Stimulated activated CD8-positive, alpha-beta memory T cell treated with anti-CD3 and anti-CD28 coated beads, Interleukin-12 subunit alpha, Interleukin-12 subunit beta, amount 100 ng/mL, for 1 hour (primary cell): Measurements from ENCODE around the gene MLXIP.

Experiments used
- DNase-seq: peaks from one replicate; pipeline ENCODE4 v3.0.0-alpha.2; 2020; ENCODE audit warnings: low read depth

MLXIP gene

GRCh38 chr12:122079033-122079531 is 526 bp downstream of the MLXIP start:
- DNase-seq = no peak

DNA sequence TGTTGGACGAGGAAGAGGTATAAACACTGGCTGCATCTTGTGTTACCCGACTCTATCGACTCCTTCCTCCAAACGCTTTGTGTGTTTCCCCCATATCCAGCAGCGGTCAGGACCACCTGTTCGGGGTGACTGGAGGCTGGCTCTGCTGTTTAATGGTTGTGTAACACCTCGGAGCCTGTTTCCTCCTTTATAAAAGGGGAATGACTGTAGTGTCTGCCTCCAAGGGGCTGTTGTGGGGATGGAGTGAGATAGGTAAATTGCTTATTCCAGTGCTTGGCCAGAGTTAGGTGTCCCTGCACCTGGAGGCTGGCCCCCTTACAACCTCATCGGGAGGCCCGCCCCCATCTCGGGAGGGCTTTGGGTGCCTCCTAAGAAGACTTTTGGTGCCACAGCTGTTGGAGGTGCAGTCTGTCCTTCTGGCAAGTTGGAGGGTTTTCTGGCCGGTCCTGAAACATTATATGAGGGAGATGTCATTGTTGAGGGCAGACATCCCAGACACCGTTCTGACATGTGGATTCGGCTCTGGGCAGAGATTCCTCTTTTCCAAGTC is 1.1 kb downstream of the MLXIP start:
- DNase-seq = no peak

GRCh38 chr12:122080149-122081082 is 1.9 kb downstream of the MLXIP start:
- DNase-seq = no peak

- DNase-seq = no peak
Measured at GRCh38 chr12:122081083-122081696, 2.6 kb downstream of the MLXIP start.

DNA sequence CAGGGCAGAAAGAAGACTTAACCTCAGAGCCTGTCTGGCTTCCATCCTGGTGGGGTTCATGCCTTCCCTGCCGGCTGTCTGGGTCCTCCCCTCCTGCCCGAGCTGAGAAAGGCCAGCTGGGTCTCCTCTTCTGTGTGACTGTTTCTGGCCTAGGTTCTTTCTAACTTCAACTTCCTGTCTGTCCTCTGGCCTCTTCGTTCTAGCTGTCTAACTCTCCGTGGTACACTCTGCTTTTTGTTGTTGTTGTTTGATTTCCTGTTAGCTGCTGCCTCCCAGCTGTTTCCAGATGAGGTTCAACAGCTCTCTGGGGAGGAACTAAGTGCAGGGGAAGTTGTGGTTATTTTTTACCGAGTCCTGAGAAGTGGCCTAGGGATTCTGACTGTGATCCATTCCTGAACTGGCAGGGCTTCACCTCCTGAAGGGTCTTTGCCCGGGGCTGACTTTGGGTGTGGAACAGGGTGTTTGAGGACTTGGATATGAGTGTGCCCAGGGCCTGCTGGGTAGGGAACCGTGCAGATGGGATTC is 3.2 kb downstream of the MLXIP start:
- DNase-seq = no peak

DNA sequence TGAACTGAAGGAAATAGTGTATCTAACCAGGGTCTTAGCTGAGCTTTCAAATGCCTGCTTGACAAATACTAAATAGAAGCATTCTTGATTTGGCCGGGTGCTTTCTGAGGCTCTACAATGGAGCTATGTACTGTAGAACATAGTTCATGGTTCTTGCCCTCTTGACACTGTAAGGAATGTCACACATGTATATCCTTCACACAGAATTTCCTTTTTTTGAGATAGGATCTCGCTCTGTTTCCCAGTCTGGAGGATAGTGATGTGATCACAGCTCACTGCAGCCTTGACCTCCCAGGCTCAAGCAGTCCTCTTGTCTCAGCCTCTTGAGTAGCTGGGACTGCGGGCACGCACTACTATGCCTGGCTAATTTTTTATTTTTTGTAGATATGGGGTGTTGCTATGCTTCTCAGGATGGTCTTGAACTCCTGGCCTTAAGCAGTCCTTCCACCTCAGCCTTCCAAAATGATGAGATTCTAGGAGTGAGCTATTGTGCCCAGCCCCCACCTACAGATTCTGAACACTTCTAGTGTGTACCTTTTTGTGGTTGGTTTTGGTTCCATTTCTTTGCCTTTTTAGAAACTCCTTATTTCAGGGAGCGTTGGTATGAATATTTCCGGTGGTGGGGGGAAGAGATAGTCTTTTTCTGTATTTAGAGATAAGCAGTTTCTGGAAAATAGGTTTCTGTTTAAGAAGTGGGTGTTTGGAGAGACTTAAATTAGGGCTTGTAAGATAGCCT is 4.2 kb downstream of the MLXIP start:
- DNase-seq = no peak

DNA sequence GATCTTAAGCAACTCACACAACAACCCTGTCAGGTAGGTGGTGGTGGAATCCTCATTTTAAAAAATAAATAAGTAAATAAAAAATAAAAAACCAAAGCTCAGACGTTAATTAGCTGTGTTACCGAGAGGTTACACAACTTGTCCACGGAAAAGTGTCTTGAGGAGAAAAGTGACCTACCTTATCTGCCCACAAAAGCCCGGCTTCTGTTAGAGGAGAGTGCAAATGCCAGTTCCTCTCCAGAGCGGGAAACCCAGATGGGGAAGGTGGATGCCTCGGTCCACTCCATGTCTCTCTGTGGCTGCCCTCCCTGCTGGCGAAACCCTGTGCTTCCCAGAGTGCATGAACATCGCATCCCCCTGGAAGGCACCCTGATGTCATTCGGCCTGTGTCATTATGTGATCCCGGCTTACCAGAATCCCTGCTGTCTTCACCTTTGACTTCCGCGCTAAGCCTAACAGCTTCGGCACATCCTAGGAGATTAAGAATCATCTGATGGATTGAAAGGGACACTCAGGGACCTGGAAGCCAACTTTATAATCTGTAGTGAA is 6.4 kb downstream of the MLXIP start:
- no peak for DNase-seq

DNA sequence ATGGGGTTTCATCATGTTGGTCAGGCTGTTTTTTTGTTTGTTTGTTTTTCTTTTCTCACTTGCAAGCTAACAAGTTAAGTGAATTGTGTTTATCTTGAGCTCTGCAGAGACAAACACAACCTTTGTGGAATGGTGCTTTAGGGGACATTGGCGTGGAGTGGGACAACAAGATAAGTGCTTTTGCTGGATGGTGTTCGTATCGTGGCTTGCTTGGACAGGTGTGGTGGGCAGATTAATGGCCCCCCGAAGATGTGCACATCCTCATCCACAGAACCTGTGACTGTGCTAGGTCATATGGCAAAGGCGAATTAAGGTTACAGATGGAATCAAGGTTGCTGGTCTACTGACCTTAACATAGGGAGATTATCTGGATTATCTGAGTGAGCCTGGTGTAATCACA is 7.0 kb downstream of the MLXIP start:
- no peak for DNase-seq

DNA sequence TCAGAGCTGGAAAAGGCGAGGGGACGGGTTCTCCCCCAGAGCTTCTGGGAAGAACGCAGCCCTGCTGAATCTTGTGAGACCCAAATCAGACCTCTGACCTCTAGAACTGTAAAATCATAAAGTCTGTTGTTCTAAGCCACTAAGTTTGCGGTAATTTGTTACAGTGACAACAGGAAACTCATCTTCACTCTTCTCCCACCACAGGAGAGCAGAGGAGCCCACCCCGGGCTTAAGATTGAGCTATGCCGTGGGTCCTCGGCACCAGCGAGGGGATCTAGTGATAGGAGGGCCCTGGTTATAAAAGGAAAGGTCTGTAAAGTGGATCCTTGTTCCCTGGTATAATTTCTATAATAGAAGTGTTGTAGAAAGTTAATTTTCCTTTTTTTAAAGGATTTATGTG is 7.6 kb downstream of the MLXIP start:
- no peak for DNase-seq

- no peak for DNase-seq
Measured at GRCh38 chr12:122086641-122087285, 8.2 kb downstream of the MLXIP start.

DNA sequence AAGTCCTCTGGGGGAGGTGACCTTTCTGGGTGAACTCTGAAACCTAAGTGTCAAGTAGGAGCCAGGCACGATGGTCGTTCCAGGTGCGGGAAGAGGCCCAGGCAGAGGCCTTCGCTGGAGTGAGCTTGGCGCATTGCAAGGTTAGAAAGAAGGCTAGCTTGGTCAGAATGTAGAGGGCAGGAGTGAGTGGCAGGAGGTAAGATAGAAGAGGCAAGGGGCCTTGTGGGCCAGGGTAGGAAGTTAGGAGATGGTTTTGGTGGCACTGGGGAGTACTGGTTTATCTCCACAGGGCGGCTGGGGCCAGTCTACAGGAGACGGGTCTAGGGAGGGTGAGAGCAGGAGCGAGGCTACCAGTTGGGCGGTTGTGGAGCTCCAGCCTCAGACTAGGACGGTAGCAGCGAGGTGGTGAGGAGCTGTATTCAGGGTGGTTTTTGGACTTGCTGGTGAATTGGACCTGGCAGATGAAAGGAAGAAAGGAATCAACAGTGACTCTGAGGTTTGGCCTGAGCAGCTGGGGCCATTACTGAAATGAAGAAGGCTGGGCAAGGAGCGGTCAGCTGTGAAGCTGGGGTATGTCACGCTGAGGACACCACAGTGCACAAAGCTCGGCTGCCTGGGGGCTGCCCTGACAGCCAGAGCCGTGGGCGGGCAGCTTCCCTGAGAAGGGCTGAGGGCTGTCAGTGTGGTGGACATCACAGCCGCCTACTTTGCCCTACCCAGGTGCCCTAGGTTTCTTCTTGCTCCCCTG is 9.0 kb downstream of the MLXIP start:
- DNase-seq = no peak

- no peak for DNase-seq
Measured at GRCh38 chr12:122088179-122088810, 9.7 kb downstream of the MLXIP start.

DNA sequence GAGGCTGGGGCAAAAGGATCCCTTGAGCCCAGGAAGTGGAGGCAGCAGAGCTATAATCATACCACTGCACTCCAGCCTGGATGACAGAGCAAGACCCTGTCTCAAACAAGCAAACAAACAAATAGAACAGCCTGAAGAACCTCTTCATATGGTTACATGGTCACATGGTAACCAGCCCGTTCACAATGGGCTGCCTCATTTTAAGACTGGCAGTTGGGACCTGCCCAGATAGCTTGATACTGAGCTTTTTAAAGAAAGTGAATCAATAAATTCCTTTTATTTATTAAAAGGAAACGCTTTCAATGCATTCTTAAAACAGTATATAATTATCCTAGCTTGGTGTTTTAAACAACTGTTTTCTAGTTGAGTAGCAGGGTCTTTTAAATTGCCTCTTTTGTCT is 10.5 kb downstream of the MLXIP start:
- no peak for DNase-seq

- DNase-seq = no peak
Measured at GRCh38 chr12:122090759-122091515, 12.4 kb downstream of the MLXIP start.

DNA sequence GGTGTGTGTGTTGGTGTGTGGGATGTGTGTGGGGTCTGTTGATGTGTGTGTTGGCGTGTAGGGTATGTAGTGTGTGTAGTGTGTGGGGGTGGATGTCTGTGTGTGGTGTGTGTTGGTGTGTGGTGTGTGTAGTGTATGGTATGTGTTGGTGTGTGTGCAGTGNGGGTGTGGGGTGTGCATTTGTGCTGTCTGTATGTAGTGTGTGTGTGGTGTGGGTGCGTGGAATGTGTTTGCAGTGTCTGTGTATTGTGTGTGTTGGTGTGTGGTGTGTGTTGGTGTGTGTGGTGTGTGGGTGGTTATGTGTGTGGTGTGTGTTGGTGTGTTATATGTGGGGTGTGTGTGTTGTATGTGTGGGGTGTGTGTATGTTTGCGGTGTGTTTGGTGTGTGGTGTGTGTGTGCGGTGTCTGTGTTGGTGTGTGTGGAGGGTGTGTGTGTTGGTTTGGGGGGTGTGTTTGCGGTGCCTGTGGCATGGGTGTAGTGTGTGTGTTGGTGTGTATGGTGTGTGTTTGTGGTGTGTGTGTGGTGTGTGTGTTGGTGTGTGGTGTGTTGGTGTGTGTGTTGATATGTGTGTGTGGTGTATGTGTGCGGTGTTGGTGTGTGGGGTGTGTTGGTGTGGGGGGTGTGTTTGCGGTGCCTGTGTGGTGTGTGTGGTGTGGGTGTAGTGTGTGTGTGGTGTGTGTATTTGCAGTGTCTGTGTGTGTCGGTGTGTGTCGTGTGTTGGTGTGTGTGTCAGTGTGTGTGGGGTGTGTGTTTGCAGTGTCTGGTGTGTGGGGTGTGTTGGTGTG is 14.7 kb downstream of the MLXIP start:
- no peak for DNase-seq

GRCh38 chr12:122094137-122094734 is 15.7 kb downstream of the MLXIP start:
- no peak for DNase-seq

- no peak for DNase-seq
Measured at GRCh38 chr12:122094735-122095631, 16.4 kb downstream of the MLXIP start.
